ENCODE results near the gene PSMA1. TPM values are rescaled to one million over a fixed set of nuclear protein-coding genes. Genes with fewer than 3 reads are reported as not detected.

The PSMA1 gene
- total and polyA plus RNA-seq, 4 donors = 129 to 250 (median 150) TPM

DNA sequence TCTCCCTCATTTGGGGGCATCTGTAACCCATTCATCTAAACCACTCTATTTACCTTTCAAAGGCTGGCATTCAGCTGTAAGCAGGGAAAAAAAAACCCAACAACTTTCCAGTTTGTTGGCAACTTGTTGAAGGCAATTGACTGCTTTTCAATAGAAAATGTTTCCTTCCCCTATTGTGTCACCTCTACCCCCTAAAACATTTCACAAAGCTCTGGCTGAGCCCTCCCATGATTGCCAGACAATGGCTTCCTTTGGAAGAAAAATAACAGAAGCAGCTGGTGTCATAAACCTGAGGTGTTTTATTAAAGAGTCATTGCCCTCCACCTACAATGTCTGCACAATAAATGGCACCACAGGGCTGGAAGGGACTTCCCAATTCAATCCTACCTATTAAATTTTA, 22.1 kb upstream of the PSMA1 start:
- Histone ChIP-seq H3K9me3 (ENCODE audit: control insufficient read depth in 4 of 4, insufficient read depth in 3 of 4, low read length in 3 of 4) (no peaks in the 10 kb centered on the region), H3K27ac (ENCODE audit: low read depth in 1 of 2, low read length in 1 of 2) (no peak overlapping the region), H3K27me3 (ENCODE audit: control insufficient read depth in 3 of 3, insufficient read depth in 3 of 3, low read length in 2 of 3) (no peaks in the 10 kb centered on the region), H3K9ac (ENCODE audit: insufficient read depth in 1 of 2, low read length in 2 of 2) (no peak overlapping the region), H3K4me3 (no peak overlapping the region), H3K4me1 (ENCODE audit: control insufficient read depth in 5 of 5, insufficient read depth in 5 of 5, low read length in 5 of 5) (peaks cover 0 to 27% (median 6%) of the 10 kb centered on the region in 5 donors), H3K36me3 (ENCODE audit: control insufficient read depth in 4 of 4, insufficient read depth in 4 of 4, low read length in 4 of 4) (no peaks in the 10 kb centered on the region)
- no peak for ATAC-seq (ENCODE audit: insufficient read depth, low FRiP score)
- TF ChIP-seq, protein P1, sequence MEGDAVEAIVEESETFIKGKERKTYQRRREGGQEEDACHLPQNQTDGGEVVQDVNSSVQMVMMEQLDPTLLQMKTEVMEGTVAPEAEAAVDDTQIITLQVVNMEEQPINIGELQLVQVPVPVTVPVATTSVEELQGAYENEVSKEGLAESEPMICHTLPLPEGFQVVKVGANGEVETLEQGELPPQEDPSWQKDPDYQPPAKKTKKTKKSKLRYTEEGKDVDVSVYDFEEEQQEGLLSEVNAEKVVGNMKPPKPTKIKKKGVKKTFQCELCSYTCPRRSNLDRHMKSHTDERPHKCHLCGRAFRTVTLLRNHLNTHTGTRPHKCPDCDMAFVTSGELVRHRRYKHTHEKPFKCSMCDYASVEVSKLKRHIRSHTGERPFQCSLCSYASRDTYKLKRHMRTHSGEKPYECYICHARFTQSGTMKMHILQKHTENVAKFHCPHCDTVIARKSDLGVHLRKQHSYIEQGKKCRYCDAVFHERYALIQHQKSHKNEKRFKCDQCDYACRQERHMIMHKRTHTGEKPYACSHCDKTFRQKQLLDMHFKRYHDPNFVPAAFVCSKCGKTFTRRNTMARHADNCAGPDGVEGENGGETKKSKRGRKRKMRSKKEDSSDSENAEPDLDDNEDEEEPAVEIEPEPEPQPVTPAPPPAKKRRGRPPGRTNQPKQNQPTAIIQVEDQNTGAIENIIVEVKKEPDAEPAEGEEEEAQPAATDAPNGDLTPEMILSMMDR (IDR thresholded peaks at IDR 0.05; ENCODE audit: control extremely low read depth, extremely low read depth) = no peak
- no peak for DNase-seq

DNA sequence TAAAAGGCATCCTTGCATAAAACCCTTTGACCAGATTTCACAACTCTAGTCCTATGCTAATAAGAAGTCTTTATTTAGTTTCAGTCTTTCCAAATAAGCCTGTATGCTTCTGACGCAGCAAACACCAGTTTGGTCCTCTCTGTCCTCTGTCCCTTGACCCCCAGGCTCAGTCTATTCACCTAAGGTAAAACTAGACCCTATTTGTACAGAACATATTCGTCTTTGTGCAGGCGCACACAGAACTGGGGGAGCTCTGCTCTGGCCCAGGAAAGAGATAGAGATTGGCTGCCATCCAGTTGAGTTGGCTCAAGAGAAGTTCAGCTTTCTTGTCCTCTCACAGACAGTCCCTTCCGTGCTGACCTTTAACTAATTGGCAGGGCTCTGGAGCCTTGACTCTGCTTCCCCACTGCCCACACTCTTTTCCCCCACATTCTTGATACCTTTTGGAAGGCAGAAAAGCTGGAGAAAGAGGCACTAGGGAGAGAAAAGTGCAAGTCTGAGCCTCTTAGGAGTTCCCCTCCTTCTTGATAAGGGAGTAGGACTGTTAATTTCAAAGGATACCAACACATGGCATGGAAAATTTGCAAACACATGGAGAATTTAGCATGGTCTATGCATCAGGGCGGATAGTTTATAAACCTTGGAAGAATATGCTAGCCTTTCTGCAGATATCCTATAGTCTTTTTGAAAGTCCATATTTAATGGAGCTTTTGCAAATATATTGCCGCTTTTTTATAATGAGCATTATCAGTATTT, 21.2 kb upstream of the PSMA1 start:
- Histone ChIP-seq H3K36me3 (ENCODE audit: control insufficient read depth in 4 of 4, insufficient read depth in 4 of 4, low read length in 4 of 4) (no peaks in the 10 kb centered on the region), H3K27me3 (ENCODE audit: control insufficient read depth in 3 of 3, insufficient read depth in 3 of 3, low read length in 2 of 3) (no peaks in the 10 kb centered on the region), H3K4me1 (ENCODE audit: control insufficient read depth in 5 of 5, insufficient read depth in 5 of 5, low read length in 5 of 5) (peaks cover 0 to 27% (median 6%) of the 10 kb centered on the region in 5 donors), H3K9ac (ENCODE audit: insufficient read depth in 1 of 2, low read length in 2 of 2) (peak overlapping the region in 1 of 2 donors; percentile 15), H3K9me3 (ENCODE audit: control insufficient read depth in 4 of 4, insufficient read depth in 3 of 4, low read length in 3 of 4) (no peaks in the 10 kb centered on the region), H3K4me3 (no peak overlapping the region), H3K27ac (ENCODE audit: low read depth in 1 of 2, low read length in 1 of 2) (peak overlapping the region in 1 of 2 donors; percentile 61)
- DNase-seq (peak; percentile 25 to 79 (median 75)), ATAC-seq (ENCODE audit: insufficient read depth, low FRiP score) (peak; percentile 16)
- WGBS, 2 donors = 48 to 52% methylated on average over 6 of the region's 6 CpGs
- TF ChIP-seq, protein P1 (IDR thresholded peaks at IDR 0.05; ENCODE audit: control extremely low read depth, extremely low read depth) = no peak

DNA sequence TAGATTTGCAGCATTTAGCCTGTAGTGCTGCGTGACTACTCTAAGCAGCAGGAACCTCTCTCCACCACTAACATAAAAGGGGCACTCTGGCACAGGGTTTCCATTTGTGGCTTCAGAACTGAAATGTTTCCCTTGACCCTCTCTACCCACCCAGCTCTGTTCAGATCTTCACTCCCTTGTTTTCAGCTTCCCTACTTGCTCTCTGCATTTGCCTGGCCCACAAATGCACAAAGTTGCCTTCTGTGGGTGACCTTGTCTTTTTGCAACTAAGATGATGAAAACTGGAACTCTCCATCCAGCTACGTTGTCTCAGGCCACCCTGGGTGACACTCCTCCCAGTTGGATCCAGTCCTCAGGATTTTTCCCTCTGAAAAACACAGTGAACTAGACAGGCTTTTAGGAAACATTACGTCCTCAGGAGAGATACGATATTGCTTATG, 19.8 kb upstream of the PSMA1 start:
- DNase-seq = peak; percentile 30 to 72 (median 69)
- Histone ChIP-seq H3K27ac (ENCODE audit: low read depth in 1 of 2, low read length in 1 of 2) (peak overlapping the region in 1 of 2 donors; percentile 21), H3K4me3 (no peak overlapping the region), H3K4me1 (ENCODE audit: control insufficient read depth in 5 of 5, insufficient read depth in 5 of 5, low read length in 5 of 5) (peaks cover 0 to 27% (median 6%) of the 10 kb centered on the region in 5 donors), H3K27me3 (ENCODE audit: control insufficient read depth in 3 of 3, insufficient read depth in 3 of 3, low read length in 2 of 3) (no peaks in the 10 kb centered on the region), H3K9me3 (ENCODE audit: control insufficient read depth in 4 of 4, insufficient read depth in 3 of 4, low read length in 3 of 4) (no peaks in the 10 kb centered on the region), H3K36me3 (ENCODE audit: control insufficient read depth in 4 of 4, insufficient read depth in 4 of 4, low read length in 4 of 4) (no peaks in the 10 kb centered on the region), H3K9ac (ENCODE audit: insufficient read depth in 1 of 2, low read length in 2 of 2) (peak overlapping the region in 1 of 2 donors; percentile 50)
- 60 to 61% methylated on average over 4 of the region's 4 CpGs for WGBS, 2 donors
- TF ChIP-seq, protein P1 (IDR thresholded peaks at IDR 0.05; ENCODE audit: control extremely low read depth, extremely low read depth) = no peak
- ATAC-seq (ENCODE audit: insufficient read depth, low FRiP score) = no peak

Measured in lung (tissue), 12 donors.